Erythroblast (primary cell): ENCODE results near the gene ADO.
A peak's percentile ranks its signal among the peaks of the same experiment; 100 is the strongest.

Experiments
- DNase-seq, 2 experiments: peaks; one replicate each; lab custom pipeline; 2025; lab: John Stamatoyannopoulos, UW
- GATA1 ChIP-seq: IDR thresholded peaks from 2 replicates; pipeline ENCODE4 v1.6.1; 2011; ENCODE audit warnings: low read depth, mild to moderate bottlenecking, control low read depth, low read length, moderate library complexity
- POLR2A ChIP-seq: IDR thresholded peaks from 2 replicates; pipeline ENCODE4 v1.6.1; 2011; ENCODE audit warnings: mild to moderate bottlenecking, low read length

ADO gene

GRCh38 chr10:62804356-62805230, at the start of gene ADO:
Gene ADO, plus strand, starts transcription at chr10:62804720. Its CDS starts 340 bp downstream, at chr10:62805060.
- TF ChIP-seq POLR2A (peak; percentile 62), GATA1 (no peak)

DNA sequence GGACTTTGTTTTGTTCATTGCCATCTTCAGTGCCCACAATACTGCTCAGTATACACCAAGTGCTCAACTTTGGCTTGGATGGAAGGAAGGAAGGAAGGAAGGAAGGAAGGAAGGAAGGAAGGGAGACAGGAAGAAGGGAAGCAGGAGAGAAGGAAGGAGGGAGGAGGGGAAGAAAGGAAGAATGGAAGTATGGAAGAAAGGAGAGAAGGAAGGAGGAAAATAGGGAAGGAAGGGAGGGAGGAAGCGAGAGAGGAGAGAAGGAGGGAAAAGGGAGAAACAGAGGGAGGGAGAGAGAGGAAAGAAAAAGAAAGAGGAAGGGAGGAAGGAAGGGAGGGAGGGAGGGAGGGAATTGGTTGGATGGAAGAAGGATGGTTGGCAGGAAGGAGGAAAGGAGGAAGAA, 49.6 kb upstream of the ADO start:
- DNase-seq: no peak
- TF ChIP-seq POLR2A (no peak), GATA1 (no peak)

More at GRCh38 chr10:62804356-62805230, at the start of gene ADO:
- peak; percentile 90 to 92 for DNase-seq

- TF ChIP-seq GATA1: no peak
- TF ChIP-seq POLR2A: no peak
- DNase-seq: no peak
Measured at GRCh38 chr10:62755662-62756653, 48.6 kb upstream of the ADO start.

GRCh38 chr10:62759599-62760175, 44.8 kb upstream of the ADO start:
- no peak for TF ChIP-seq GATA1
- no peak for TF ChIP-seq POLR2A

GRCh38 chr10:62760401-62760800, 44.1 kb upstream of the ADO start:
- no peak for DNase-seq

More at GRCh38 chr10:62759599-62760175, 44.8 kb upstream of the ADO start:
- DNase-seq: no peak

DNA sequence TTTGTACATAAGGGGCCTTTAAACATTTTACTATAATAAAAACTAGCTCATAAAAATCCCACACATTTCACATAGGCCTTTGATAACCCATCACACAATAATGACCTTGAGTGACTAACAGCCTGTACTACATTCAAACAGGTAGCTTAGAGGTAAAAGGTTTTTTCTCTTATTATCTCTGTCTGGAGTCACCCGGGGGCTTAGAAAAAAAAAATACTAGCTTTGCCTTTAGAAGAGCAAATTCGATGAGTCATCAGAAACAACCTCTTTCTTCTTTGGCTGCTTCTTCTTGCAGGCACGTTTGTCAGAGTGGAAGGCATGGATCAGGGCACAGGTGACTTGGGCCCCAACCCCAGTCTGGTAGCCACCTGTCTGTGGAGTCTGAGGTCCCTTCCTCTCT, 43.4 kb upstream of the ADO start:
- DNase-seq: no peak
- TF ChIP-seq GATA1 (no peak), POLR2A (no peak)

More at GRCh38 chr10:62760401-62760800, 44.1 kb upstream of the ADO start:
- TF ChIP-seq POLR2A: no peak
- TF ChIP-seq GATA1: no peak

DNA sequence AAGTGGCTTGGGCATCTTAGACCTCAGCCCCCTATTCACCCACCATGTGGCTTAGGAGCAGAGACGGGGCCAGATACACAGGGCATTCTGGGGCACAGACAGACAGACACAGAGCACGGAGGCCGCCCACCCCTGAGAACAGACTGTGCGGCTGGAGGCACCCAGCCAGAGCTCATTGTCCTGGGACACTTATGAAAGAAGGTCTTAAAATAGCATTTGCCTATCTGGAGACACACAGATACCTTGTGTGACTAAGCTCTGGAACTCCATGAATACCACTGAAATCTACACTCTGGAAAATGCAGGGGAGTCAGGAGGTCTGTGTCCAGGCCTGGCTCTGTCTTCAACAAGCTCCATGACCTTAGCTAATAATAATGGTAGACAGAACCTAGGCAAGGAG, 41.4 kb upstream of the ADO start:
- DNase-seq: no peak

DNA sequence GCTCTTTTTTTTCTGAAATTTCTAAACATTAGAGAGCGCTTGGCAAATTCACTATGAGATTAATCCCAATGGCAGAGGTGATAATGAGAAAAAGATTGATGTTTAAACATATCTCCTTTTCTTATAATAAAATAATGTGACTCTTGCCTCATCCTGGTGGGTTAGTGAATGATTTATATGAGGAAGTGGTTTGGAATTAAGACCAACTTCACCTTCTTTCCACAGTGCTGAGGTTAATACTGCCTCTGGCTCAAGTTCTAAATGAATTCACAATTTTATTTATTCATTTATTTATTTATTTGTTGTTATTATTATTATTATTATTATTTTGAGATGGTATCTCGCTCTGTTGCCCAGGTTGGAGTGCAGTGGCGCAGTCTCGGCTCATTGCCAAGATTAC, 40.5 kb upstream of the ADO start:
- no peak for DNase-seq
- no peak for TF ChIP-seq GATA1
- TF ChIP-seq POLR2A: no peak

More for the DNA sequence above, 41.4 kb upstream of the ADO start:
- TF ChIP-seq GATA1 (no peak), POLR2A (no peak)

- no peak for DNase-seq
- TF ChIP-seq POLR2A (no peak), GATA1 (no peak)
Measured at GRCh38 chr10:62765726-62766125, 38.8 kb upstream of the ADO start.

DNA sequence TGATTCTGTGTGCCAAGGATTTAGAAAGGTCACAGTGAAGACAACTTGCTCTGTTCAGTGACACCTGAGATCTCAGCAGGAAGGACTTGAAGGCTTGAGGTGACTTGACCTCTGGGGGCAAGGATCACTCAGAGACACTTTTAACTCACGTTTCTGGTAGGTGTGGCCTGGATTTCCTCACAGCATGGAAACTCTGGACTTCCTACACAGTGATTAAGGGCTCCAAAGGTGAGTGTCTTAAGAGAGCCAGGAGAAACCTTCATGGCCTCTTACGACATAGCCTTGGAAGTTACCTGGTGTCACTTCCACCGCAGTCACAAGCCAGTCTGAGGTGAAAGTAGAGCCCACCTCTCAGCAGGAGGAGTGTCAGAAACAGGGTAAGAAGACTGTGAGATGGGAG, 38.1 kb upstream of the ADO start:
- TF ChIP-seq GATA1 (no peak), POLR2A (no peak)
- no peak for DNase-seq

DNA sequence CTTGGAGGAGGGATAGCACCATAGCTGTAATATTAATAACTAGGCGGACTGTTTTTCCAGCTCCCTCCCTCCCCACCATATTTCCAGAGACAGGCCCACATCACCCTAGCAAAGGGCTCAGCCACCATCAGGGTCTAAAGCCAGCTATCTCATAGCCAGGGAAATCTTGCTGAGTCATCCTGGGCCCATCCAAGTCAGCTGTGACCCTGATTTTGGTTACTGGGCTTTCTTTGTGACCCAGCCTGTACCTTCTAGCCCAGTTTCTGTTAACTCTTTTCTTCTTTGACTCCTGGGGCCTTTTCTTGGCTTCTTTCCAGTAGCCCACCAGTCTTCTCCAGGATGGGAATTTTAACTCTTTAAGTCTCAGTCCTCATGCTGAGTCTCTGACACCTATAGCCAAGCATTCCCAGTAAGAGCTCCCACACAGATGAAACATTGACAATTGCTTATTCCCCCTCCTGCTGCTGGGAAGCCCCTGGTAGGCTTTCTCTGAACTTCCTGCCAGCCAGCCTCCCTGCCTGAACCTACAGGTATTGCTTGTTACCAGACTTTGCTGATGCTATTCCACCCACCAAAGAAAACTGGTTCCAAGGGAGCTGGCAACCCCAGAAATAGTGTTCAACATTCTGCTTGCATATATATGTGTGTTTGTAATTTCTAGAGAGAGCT, 34.8 kb upstream of the ADO start:
- TF ChIP-seq POLR2A: no peak
- TF ChIP-seq GATA1: no peak
- DNase-seq: peak; percentile 34 to 56

GRCh38 chr10:62772186-62772974, 32.1 kb upstream of the ADO start:
- no peak for TF ChIP-seq GATA1
- TF ChIP-seq POLR2A: no peak
- no peak for DNase-seq

DNA sequence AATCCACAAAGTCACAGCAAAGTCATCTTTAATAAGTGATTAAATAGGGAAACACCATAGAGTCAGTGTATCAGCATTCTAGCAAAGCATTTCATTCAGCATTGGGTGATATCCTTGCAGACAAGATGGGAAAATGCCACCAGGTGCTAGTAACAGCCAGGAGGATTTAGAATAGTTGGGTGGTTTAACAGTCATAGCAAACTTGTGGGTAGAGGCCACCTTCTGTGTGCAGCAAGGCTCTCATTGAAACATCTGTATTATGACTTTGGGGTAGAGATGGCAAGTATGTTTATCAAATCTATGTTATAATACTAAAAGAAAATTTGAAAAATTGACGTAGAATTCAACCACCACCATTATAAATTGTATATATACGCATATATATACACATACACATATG, 26.4 kb upstream of the ADO start:
- no peak for TF ChIP-seq GATA1
- no peak for TF ChIP-seq POLR2A
- DNase-seq: no peak
